ENCODE results near the gene HS3ST4.

HS3ST4 gene

GRCh38 chr16:26178298-26178697, 486.5 kb downstream of the HS3ST4 start:
- no peak for DNase-seq (ENCODE audit: low read depth, low spot score)

- DNase-seq (ENCODE audit: low read depth, low spot score): no peak
Observed at GRCh38 chr16:26186091-26186615, 494.4 kb downstream of the HS3ST4 start.
